MM.1S (cell line): ENCODE data around the gene IFI35.
"Not testable (repeated sequence)": the region's sequence is repeated elsewhere in the genome, so short reads cannot be mapped to it uniquely, and the experiment has no call there.

Source experiments
- DNase-seq: peaks from one replicate; pipeline ENCODE4 v3.0.0-alpha.2; 2015
- H2AFZ ChIP-seq: fragments of 300-600 bp; sonication (generic); 2 replicates; pipeline ENCODE4 v1.6.0; 2016; ENCODE audit warnings: antibody characterized with exemption, low read length
- H3F3A ChIP-seq: fragments of 300-600 bp; sonication (generic); 2 replicates; pipeline ENCODE4 v1.6.1; 2016; ENCODE audit warnings: mild to moderate bottlenecking, antibody characterized with exemption, low read length, moderate library complexity, mixed read lengths; ENCODE audit not compliant: insufficient read depth
- H3K27ac ChIP-seq: fragments of 300-600 bp; sonication (generic); 2 replicates; pipeline ENCODE4 v1.5.1; 2016; ENCODE audit warnings: mild to moderate bottlenecking, low read length
- H3K27me3 ChIP-seq: fragments of 300-600 bp; sonication (generic); replicated peaks from 2 replicates; pipeline ENCODE4 v1.6.0; 2016; ENCODE audit warnings: low read length; ENCODE audit not compliant: insufficient read depth
- H3K36me3 ChIP-seq: fragments of 300-600 bp; sonication (generic); replicated peaks from 2 replicates; pipeline ENCODE4 v1.6.1; 2016; ENCODE audit warnings: mild to moderate bottlenecking, low read length, mixed read lengths; ENCODE audit not compliant: insufficient read depth
- H3K4me1 ChIP-seq: fragments of 300-600 bp; sonication (generic); 2 replicates; pipeline ENCODE4 v1.6.1; 2016; ENCODE audit warnings: low read length, mixed read lengths
- H3K4me2 ChIP-seq: fragments of 300-600 bp; sonication (generic); 2 replicates; pipeline ENCODE4 v1.6.0; 2016; ENCODE audit warnings: low read depth, low read length
- H3K4me3 ChIP-seq: fragments of 300-600 bp; sonication (generic); 2 replicates; pipeline ENCODE4 v1.5.1; 2016; ENCODE audit warnings: low read length, mixed read lengths
- H3K79me2 ChIP-seq: fragments of 300-600 bp; sonication (generic); 2 replicates; pipeline ENCODE4 v1.6.1; 2016; ENCODE audit warnings: mixed run types, low read length, mixed read lengths
- H3K9ac ChIP-seq: fragments of 300-600 bp; sonication (generic); 2 replicates; pipeline ENCODE4 v1.6.1; 2016; ENCODE audit warnings: low read length, mixed read lengths
- H3K9me2 ChIP-seq: fragments of 300-600 bp; sonication (generic); replicated peaks from 2 replicates; pipeline ENCODE4 v1.6.1; 2016; ENCODE audit warnings: mild to moderate bottlenecking, low read length, mixed read lengths; ENCODE audit not compliant: insufficient read depth
- H3K9me3 ChIP-seq: fragments of 300-600 bp; sonication (generic); replicated peaks from 2 replicates; pipeline ENCODE4 v1.6.1; 2016; ENCODE audit warnings: mild to moderate bottlenecking, low read length, mixed read lengths; ENCODE audit not compliant: insufficient read depth
- H4K20me1 ChIP-seq: fragments of 300-600 bp; sonication (generic); 2 replicates; pipeline ENCODE4 v1.6.1; 2016; ENCODE audit warnings: mild to moderate bottlenecking, low read length, moderate library complexity, mixed read lengths; ENCODE audit not compliant: insufficient read depth
- EZH2 ChIP-seq: fragments of 300-600 bp; sonication (generic); optimal IDR thresholded peaks from 2 replicates; pipeline ENCODE3; 2017; ENCODE audit warnings: low read depth, mild to moderate bottlenecking, antibody characterized with exemption, low read length, mixed read lengths
- EZH2phosphoT487 ChIP-seq: fragments of 300-600 bp; sonication (generic); IDR thresholded peaks from 2 replicates; pipeline ENCODE4 v1.6.1; 2018; ENCODE audit warnings: antibody characterized with exemption, low read length
- TF ChIP-seq, protein P1 (sequence below): fragments of 300-600 bp; sonication (generic); IDR thresholded peaks from 2 replicates; pipeline ENCODE4 v1.5.1; 2016; ENCODE audit warnings: antibody characterized with exemption, low read length, mixed read lengths

IFI35 gene

DNA sequence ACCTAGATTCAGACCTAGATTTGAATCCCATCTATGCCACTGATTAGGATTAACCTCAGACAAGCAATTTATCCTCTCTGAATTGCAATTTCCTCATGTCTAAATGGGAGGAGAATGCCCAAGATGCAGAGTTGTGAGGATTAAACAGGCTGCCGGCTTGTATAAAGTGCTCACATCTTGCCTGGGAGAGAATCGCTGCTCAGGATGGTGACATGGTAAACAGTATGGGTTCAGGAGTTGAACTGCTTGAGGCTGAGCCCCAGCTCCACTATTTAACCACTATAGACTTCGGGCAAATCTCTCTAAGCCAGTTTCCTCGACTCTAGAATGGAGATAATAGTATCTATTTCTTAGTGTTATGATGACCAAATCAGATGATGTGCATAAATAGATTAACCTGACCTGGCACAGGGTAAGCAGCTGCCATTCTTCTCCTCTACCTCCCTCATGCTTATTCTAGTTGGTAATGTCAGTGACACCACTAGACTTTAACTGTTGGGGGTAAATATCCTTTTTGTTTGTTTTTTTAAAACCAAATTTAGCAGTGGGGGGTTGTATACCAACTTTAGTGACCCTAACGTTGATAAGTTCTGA is 9.1 kb upstream of the IFI35 start:
- Histone ChIP-seq H3K36me3 (peaks cover 10% of the 10 kb centered on the region), H3F3A (peaks cover 42% of the 10 kb centered on the region), H3K79me2 (peaks cover 27% of the 10 kb centered on the region), H3K9ac (peak overlapping the region; percentile 48; the same call in 1 of the 2 replicates), H3K27me3 (no peaks in the 10 kb centered on the region), H3K9me2 (no peaks in the 10 kb centered on the region), H3K4me2 (peak overlapping the region; percentile 75), H2AFZ (peak overlapping the region; percentile 39), H4K20me1 (no peaks in the 10 kb centered on the region), H3K9me3 (no peaks in the 10 kb centered on the region), H3K4me3 (peak overlapping the region; percentile 48), H3K4me1 (peaks cover 14% of the 10 kb centered on the region), H3K27ac (peak overlapping the region; percentile 79; the same call in 1 of the 2 replicates)
- DNase-seq = peak; percentile 18
- TF ChIP-seq EZH2 (no peak), EZH2phosphoT487 (no peak)
- TF ChIP-seq, protein P1, sequence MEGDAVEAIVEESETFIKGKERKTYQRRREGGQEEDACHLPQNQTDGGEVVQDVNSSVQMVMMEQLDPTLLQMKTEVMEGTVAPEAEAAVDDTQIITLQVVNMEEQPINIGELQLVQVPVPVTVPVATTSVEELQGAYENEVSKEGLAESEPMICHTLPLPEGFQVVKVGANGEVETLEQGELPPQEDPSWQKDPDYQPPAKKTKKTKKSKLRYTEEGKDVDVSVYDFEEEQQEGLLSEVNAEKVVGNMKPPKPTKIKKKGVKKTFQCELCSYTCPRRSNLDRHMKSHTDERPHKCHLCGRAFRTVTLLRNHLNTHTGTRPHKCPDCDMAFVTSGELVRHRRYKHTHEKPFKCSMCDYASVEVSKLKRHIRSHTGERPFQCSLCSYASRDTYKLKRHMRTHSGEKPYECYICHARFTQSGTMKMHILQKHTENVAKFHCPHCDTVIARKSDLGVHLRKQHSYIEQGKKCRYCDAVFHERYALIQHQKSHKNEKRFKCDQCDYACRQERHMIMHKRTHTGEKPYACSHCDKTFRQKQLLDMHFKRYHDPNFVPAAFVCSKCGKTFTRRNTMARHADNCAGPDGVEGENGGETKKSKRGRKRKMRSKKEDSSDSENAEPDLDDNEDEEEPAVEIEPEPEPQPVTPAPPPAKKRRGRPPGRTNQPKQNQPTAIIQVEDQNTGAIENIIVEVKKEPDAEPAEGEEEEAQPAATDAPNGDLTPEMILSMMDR = no peak

DNA sequence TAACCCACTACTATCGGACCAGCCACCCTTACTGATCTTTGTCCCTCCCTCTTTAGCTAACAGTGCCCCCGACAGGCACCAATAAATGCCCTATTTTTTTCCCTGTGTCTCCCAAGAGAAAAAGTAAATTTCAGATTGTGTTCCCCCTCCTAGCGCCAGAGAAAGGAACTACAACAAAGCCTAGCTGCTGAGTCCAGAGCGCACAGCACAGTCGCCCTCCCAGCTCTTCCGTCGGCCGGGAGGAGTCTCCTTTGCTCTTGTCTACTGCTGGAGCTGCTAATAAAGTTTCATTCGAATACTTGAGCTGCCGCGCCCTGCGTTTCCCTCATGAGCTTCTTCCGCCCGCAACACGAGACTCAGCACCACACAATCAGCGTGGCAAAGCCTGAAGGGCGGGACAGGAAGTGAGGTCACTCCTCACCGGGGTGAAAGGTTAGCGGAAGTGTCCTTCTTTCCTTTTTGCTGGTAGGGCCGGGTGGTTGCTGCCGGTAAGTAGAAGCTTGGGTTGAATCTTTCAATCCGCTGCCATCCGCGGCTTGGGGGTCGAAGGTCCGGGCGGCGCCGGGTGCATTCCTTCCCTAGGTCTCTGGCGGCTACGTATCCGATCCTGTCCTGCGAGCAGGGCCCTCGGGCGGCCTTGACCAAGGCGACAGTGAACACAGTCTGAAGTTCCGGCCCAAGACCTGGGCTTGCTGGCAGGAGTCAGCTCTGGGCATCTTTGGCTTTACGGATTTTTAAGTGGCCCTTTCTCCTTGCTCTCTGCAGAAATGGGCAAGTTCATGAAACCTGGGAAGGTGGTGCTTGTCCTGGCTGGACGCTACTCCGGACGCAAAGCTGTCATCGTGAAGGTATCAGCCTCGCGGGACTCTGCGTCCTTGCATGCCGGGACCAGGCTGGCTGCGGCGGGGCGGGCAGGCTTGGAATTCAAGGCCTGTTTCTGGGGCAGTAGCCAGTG is 8.3 kb upstream of the IFI35 start, which contains the start of gene RPL27:
Gene RPL27 (plus strand): TSS at position 436 of the 955 bp plus-strand sequence. CDS start 332 bp downstream, at position 768.
- peaks cover 14% of the 10 kb centered on the region for H3K4me1 ChIP-seq
- no peaks in the 10 kb centered on the region for H3K9me2 ChIP-seq
- H3K9ac ChIP-seq = peak within 1 kb of the TSS; percentile 98
- DNase-seq = peak; percentile 100
- peaks cover 27% of the 10 kb centered on the region for H3K79me2 ChIP-seq
- H4K20me1 ChIP-seq = 0 out of 2 replicates have a peak, but pooled peaks cover under 1% of the 10 kb centered on the region
- peaks cover 49% of the 10 kb centered on the region for H3F3A ChIP-seq
- TF ChIP-seq, protein P1 = peak; percentile 80
- TF ChIP-seq EZH2phosphoT487 = no peak
- H3K9me3 ChIP-seq = no peaks in the 10 kb centered on the region
- H3K27me3 ChIP-seq = no peaks in the 10 kb centered on the region
- H3K4me3 ChIP-seq = peak within 1 kb of the TSS; percentile 95
- H3K27ac ChIP-seq = peak within 1 kb of the TSS; percentile 79
- H2AFZ ChIP-seq = peak within 1 kb of the TSS; percentile 39
- peaks cover 15% of the 10 kb centered on the region for H3K36me3 ChIP-seq
- H3K4me2 ChIP-seq = peak within 1 kb of the TSS; percentile 75

DNA sequence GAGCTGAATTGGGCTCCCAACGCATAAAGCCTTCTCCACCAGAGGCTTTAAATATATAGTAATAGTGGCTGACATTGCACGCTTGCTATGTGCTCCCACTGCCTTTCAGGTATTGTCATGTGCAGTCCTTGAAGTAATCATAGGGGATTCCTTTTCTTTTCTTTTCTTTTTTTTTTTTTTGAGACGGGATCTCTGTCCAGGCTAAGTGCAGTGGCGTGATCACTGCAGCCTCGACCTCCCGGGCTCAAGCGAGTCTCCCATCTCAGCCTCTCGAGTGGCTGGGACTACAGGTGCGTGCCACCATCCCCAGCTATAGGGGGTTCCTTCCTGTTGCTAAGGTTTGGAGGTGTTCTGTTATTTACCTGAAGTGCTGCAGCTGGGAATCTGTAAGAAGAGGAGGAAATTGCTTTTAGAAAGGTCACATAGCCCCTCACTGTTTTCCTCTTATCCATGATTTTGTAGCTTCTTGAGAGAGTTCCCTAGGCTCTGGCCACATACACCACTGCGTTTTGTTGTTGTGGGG is 7.5 kb upstream of the IFI35 start:
- H3K4me1 ChIP-seq = peaks cover 14% of the 10 kb centered on the region
- peak overlapping the region; percentile 98 for H3K9ac ChIP-seq
- peaks cover 15% of the 10 kb centered on the region for H3K36me3 ChIP-seq
- H3F3A ChIP-seq = peaks cover 56% of the 10 kb centered on the region
- H4K20me1 ChIP-seq = 0 out of 2 replicates have a peak, but pooled peaks cover 5% of the 10 kb centered on the region
- H2AFZ ChIP-seq = no peak overlapping the region
- peak overlapping the region; percentile 68 for H3K4me2 ChIP-seq
- peak overlapping the region; percentile 95 for H3K4me3 ChIP-seq
- TF ChIP-seq, protein P1 = no peak
- TF ChIP-seq EZH2 (no peak), EZH2phosphoT487 (no peak)
- H3K9me3 ChIP-seq = no peaks in the 10 kb centered on the region
- no peaks in the 10 kb centered on the region for H3K27me3 ChIP-seq
- H3K9me2 ChIP-seq = no peaks in the 10 kb centered on the region
- peaks cover 27% of the 10 kb centered on the region for H3K79me2 ChIP-seq
- no peak for DNase-seq
- peak overlapping the region; percentile 79 for H3K27ac ChIP-seq

DNA sequence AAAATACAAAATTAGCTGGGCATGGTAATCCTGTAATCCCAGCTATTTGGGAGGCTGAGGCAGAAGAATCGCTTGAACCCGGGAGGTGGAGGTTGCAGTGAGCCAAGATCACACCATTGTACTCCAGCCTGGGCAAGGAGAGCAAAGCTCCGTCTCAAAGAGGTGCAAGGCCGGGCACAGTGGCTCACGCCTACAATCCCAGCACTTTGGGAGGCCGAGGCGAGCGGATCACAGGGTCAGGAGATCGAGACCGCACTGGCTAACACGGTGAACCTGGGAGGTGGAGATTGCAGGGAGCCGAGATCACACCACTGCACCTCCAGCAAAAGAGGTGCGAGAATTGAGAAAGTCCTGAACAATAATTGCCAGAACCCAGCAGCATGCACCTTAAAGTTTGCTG is 5.7 kb upstream of the IFI35 start:
- not testable (repeated sequence) for H3K27me3 ChIP-seq, H3K9me2 ChIP-seq, H3K9ac ChIP-seq, H2AFZ ChIP-seq, H3K9me3 ChIP-seq, H3K4me2 ChIP-seq, H3K4me3 ChIP-seq, H4K20me1 ChIP-seq, H3K27ac ChIP-seq, DNase-seq
- H3K4me1 ChIP-seq = peaks cover 14% of the 10 kb centered on the region
- H3F3A ChIP-seq = peaks cover 69% of the 10 kb centered on the region
- H3K36me3 ChIP-seq = peaks cover 15% of the 10 kb centered on the region
- peaks cover 27% of the 10 kb centered on the region for H3K79me2 ChIP-seq
